ENCODE data around the gene GSTO2. TPM values are rescaled to one million over a fixed set of nuclear protein-coding genes. Genes with fewer than 3 reads are reported as not detected.
"Not testable (repeated sequence)": the region's sequence is repeated elsewhere in the genome, so short reads cannot be mapped to it uniquely, and the experiment has no call there.

GSTO2 gene
- 0.25 and 0.33 TPM in 2 replicates for total RNA-seq

DNA sequence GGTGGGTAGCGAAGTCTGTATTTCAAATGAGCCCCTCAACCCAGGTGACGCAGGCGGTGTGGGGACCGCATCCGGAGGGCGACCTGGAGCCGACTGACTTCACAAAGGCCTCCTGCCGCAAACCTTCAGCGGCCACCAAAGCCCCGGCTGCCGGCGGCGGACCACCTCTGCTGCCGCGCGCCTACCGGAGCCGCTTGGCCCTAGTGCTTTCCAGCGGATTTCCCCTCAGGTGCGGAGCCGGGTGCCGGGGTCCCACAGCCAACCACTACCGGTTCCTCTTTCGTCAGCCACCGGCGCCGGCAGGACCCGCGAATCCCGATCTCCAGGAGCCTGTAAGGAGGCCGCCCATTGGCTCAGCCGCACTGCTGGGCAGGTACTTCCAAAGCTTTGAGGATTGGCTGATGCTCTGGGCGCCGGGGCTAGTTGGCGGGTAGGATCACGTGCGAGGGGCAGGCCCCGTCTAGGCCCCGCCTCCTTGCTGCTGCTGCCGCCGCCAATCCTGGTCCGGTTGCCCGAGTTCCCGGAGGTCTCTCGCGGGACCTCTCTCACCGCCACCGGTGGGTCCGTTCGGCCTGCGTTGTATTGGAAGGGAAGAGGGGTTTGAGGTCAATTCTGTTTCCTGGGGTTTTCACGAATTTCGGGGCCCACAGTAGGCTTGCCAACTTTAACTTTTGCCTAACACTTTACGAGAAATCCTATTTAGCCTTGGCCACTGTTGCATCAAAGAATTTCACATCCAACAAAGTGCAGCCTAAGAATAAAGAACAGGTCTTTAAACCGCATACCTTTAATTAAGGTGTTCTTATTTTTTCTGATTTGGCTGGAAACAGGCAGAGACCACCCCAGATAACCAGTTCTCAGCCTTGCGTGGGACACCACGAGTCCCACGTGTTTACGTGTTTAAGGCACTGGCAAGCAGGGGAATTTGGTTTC is at the start of gene GSTO2:
TSS of gene GSTO2 (plus strand) at position 472 of the 933 bp plus-strand sequence. CDS start 5,732 bp downstream, outside the sequence.
- peak; percentile 97 for DNase-seq (ENCODE audit: low read depth, low spot score)

DNA sequence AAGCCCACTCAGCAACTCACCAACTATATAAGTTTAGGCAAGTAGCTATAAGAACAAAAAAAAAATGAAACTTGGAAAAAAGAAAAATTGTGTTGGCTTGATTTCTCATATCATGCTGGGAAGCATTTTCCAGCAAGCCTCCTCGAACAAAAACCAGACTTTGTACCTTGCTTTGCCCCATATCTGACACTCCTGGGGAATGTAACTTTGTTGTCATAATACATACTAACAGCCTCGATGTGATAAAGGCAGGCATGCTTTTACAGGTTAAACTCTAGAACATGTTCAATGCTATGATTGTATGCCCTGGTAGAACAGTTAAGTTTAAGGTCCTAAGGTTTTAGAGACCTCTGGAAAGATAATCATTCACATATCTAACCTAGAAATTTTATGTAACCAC is 48.5 kb upstream of the GSTO2 start:
- no peak for DNase-seq (ENCODE audit: low read depth, low spot score)

DNA sequence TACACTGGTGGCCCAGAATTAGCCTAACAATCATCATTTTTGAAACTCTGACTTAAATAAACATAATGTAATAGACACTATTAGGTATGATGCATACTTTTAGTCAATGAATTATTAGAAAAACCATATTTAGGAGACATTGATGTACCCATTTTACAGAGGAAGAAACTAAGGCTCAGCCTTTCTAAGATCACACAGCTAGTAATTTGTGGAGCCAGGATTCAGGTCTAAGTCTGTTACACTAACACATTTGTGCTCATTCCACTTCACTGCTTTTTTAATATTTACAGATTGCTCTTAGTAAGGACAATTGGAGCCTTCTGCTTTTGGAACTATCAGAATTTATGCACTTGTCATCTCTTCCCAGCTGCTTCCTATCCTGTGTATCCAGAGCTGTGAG is 45.7 kb upstream of the GSTO2 start:
- no peak for DNase-seq (ENCODE audit: low read depth, low spot score)

DNA sequence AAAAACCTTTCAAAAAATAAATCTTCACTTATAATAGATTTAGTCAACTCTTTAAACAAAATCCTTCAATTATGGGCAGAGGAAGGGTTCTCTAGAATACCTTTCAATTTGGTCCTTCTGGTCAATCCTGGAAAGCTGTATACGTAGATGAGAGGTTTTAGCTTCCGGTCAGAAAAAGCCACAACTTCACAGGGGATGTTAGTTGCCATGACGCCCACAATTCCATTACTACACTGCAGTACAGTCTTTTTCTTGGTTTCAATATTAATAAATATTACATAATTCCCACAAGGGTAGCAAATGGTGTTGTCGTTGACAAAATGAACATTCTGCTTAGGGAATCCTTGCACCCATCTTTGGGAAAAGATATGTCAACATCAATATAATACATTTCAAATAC is 38.5 kb upstream of the GSTO2 start:
- DNase-seq (ENCODE audit: low read depth, low spot score): no peak

- DNase-seq (ENCODE audit: low read depth, low spot score): peak; percentile 80
Measured at GRCh38 chr10:104231784-104232612, 37.0 kb upstream of the GSTO2 start, which contains the start of gene CFAP43. Gene CFAP43, minus strand, starts transcription at chr10:104232364. Its CDS starts 118 bp downstream, at chr10:104232246.

- DNase-seq (ENCODE audit: low read depth, low spot score): no peak
Measured at GRCh38 chr10:104232613-104233102, 36.3 kb upstream of the GSTO2 start.

DNA sequence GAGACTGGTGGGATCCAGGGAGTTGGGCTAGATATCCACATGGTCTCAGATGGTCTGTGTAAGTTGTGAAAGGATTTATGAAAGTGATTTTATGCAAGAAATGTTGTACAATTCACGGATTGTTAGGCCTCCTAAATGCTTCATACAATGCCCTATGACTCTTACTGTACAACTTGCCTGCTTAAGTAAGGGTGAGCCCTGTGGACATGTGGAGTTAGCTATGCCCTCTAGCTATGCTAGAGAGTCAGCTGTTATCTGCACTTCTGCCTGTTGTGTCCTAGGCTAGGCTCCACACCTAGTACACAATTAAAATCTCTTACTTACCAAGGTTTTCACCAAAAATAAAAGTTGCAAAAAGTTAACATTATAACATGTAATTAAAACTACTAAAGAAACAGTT is 35.2 kb upstream of the GSTO2 start:
- no peak for DNase-seq (ENCODE audit: low read depth, low spot score)

DNA sequence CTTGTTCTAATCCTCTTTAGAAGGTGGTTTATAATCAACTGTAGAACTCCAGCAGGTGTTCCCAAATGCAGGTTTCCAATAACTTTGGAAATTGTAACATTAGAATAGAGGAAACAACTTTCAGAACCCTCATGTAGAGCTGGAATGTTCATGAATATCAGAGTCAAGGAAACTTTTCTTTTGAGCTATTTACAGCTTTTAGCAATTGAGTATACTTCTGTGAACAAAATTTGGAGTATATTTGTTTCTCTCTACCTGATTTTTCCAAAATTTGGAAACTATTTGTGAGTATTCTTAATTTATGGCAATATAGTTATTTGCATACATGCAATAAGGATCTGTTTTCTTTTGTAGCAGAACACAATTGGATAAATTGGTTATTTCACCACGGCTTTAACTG is 34.0 kb upstream of the GSTO2 start:
- no peak for DNase-seq (ENCODE audit: low read depth, low spot score)

DNA sequence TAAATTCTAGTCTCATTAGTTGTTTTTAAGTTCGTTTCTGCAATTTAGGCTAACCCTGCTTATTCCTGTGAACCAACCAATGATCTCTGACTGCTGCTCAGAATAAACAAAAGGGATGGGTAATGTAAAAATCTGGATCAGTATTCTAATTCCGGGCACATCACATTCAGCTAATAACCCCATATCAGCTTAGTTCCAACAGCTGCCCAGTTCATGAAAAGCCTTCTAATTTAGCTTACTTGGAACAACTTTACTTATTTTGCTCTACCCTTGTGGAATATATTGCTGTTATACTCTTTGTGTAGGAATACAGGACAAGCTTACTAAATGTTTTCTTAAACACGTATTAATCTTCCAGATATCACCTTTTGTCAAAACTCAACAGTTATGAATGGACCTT is 33.2 kb upstream of the GSTO2 start:
- DNase-seq (ENCODE audit: low read depth, low spot score): no peak

- no peak for DNase-seq (ENCODE audit: low read depth, low spot score)
Measured at GRCh38 chr10:104240078-104240477, 28.9 kb upstream of the GSTO2 start.

DNA sequence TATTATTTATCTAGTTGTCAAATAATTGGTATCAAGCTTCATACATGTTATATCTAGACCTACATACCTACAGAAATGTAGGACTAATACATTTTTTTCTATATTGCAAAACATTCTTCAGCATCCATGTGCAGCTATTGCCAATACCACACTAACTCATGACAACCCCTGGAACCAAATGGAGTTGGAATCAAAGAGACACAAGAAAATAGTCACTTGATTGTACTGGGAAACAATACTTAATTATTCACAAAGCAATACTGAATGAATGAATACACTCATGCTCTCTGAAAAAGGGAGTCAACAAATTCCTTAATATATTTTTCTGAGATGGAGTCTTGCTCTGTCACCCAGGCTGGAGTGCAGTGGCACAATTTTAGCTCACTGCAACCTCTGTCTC is 26.4 kb upstream of the GSTO2 start:
- DNase-seq (ENCODE audit: low read depth, low spot score): no peak

DNA sequence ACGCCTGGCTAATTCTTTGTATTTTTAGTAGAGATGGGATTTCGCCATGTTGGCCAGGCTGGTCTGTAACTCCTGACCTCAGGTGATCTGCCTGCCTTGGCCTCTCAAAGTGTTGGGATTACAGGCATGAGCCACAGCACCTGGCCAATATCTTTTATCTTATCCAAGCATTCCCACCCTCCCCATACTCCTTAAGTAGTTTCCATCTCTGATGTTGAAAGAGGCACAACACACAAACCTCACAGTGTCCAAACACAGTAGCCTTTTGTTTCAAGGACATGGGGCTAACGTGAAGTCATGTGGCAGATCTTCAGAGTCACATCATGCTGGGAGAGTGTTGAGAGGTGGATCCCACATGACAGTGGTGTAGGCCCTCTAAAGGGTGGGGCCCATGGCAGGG is 26.0 kb upstream of the GSTO2 start:
- not testable (repeated sequence) for DNase-seq (ENCODE audit: low read depth, low spot score)

- DNase-seq (ENCODE audit: low read depth, low spot score): no peak
Measured at GRCh38 chr10:104243512-104243911, 25.5 kb upstream of the GSTO2 start.

- no peak for DNase-seq (ENCODE audit: low read depth, low spot score)
Measured at GRCh38 chr10:104245066-104245632, 23.8 kb upstream of the GSTO2 start.

GRCh38 chr10:104246976-104247375 is 22.0 kb upstream of the GSTO2 start:
- DNase-seq (ENCODE audit: low read depth, low spot score): no peak

DNA sequence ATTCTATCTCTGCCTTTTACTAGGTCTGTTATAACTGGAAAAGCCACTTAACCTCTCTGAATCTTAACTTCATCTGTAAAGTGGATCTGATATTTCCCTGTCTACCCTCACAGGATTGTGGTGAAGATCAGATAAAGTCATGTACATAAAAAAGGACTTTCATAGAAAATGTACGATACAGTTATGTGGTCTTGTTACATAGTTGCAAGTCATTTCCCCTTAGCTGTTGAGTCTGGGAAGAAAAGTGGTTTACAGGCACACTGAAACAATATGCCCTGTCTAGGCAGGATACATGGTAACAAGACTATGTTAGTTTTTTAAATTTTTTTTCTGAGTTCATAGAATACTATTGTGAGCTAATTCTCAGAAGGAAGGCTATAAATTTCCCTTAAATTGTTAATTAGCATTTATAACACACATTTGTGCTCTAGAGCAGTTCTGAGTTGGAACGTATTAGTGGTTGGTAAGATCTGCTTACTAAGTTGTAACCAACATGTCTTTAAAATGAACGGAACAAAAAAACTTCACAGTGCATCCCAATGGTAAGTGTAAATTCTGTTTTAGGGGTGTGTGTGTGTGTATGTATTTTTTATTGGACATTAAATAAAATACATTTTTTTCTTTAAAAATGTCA is 21.4 kb upstream of the GSTO2 start:
- no peak for DNase-seq (ENCODE audit: low read depth, low spot score)

DNA sequence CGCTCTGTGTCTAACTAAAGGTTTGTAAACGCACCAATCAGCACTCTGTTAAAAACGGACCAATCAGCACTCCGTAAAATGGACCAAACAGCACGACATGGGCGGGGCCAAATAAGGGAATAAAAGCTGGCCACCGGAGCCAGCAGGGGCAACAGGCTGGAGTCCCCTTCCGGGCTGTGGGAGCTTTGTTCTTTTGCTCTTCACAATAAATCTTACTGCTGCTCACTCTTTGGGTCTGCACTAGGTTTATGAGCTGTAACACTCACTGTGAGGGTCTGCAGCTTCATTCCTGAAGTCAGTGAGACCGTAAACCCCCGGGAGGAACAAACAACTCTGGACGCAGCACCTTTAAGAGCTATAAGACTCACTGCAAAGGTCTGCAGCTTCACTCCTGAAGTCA is 20.1 kb upstream of the GSTO2 start:
- not testable (repeated sequence) for DNase-seq (ENCODE audit: low read depth, low spot score)

DNA sequence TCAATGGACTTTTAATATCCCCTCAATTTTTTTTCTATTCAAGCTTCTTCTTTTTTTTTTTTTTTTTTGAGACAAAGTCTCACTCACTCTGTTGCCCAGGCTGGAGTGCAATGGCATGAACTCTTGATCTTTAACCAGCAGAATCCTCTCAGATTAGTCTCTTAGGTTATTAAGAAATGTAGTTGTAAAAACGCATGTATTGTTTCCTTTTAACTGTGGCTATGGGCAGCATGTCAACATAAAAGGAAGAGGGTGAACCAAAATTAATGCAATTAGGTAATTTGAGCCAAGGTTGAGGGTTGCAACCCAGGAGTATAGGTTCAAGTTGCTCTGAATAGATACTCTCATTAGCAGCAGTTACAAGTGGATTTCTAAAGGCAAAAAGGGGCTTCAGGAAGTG is 18.6 kb upstream of the GSTO2 start:
- DNase-seq (ENCODE audit: low read depth, low spot score): no peak

GRCh38 chr10:104251443-104251842 is 17.5 kb upstream of the GSTO2 start:
- DNase-seq (ENCODE audit: low read depth, low spot score): no peak

GRCh38 chr10:104252368-104252767 is 16.6 kb upstream of the GSTO2 start:
- no peak for DNase-seq (ENCODE audit: low read depth, low spot score)

DNA sequence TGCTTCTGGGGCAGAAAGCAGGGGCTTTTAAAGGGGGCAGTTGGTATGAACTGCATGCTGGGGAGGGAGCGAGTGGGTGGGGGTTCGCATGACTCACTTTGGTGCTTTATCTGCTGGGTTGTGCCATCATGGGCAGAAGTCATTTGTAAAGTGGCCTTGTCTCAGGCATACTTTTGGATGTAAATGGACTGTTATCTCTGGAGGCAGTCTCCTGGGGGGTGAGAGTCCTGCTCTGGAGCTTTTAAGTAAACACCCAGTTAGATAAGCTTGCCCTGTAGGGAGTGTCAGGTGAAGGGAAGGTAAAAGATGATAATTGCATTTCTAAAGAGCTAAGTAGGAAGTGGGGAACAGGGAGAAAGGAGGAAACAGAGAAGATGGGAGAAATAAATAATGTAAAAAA is 15.9 kb upstream of the GSTO2 start:
- DNase-seq (ENCODE audit: low read depth, low spot score): no peak
